Midbrain (tissue), 1 donor: ENCODE data around the gene CTPS2.
A peak's percentile ranks its signal among the peaks of the same experiment; 100 is the strongest.
"Not testable (repeated sequence)": the region's sequence is repeated elsewhere in the genome, so short reads cannot be mapped to it uniquely, and the experiment has no call there.

Experiments
- DNase-seq: peaks from one replicate; lab custom pipeline; 2025; lab: John Stamatoyannopoulos, UW

Gene CTPS2, protein sequence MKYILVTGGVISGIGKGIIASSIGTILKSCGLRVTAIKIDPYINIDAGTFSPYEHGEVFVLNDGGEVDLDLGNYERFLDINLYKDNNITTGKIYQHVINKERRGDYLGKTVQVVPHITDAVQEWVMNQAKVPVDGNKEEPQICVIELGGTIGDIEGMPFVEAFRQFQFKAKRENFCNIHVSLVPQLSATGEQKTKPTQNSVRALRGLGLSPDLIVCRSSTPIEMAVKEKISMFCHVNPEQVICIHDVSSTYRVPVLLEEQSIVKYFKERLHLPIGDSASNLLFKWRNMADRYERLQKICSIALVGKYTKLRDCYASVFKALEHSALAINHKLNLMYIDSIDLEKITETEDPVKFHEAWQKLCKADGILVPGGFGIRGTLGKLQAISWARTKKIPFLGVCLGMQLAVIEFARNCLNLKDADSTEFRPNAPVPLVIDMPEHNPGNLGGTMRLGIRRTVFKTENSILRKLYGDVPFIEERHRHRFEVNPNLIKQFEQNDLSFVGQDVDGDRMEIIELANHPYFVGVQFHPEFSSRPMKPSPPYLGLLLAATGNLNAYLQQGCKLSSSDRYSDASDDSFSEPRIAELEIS

DNA sequence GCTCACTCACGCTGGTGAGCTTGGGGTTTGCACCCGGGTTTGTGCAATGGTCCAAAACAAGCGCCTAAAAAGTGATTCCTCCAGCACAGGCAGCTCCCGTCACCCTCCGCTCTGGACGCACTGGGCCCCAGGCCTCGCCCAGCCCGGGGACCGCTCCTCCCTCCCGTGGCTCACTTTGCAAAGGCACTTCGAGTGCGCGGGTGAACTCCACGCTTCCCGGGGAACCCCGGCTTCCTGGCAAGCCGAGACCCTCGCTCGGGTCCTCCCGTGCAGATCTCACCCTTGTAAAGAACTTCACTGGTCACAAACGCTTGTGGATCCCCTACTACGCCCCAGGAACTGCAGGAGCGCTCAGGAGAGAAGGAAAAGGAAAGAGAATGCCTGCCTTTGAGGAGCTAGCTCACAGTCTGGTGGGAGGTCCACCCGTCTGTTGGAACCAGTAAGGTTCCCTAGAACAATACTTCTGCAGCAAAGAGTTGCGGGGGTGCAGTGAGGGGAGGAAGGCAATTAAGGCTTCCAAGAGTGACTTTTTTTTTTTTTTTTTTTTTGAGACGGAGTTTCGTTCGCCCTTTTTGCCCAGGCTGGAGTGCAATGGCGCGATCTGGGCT, at the start of gene CTPS2:
TSS of gene CTPS2 (minus strand) at position 122 of the 608 bp plus-strand sequence. CDS start 9,767 bp downstream, outside the sequence.
- peak; percentile 24 for DNase-seq

DNA sequence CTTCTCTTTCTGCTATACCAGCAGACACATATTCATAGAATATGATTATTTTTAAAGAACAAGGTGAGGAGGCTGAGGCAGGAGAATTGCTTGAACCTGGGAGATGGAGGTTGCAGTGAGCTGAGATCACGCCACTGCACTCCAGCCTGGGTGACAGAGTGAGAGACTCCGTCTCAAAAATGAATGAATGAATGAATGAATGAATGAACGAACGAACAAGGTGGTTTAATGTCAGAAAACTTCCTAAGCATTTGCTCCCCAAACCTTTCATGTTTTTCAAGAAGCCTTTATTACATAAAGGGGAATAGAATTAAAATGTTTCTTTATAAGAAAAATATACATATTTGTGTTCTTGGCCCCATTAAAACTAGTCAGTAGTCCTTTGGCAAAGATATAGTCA, 49.0 kb upstream of the CTPS2 start:
- DNase-seq = not testable (repeated sequence)

DNA sequence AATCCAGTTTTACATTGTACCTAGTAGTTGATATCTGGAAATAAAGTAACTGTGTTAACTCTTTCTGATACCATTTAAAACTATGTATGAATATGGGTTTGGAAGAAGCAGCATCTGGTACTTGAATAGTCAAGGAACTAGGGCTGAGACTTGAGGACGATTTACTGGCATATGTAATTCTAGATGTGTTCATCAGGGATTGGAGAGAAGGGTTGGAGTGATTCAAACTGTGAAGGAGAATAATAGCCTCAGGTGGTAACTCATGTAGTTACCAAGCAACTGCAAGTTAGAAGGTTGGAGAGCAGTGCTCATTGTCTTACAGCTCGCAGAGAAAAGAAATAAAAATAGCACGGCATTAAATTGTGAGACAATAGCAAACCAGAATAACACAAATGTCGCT, 44.3 kb upstream of the CTPS2 start:
- no peak for DNase-seq

DNA sequence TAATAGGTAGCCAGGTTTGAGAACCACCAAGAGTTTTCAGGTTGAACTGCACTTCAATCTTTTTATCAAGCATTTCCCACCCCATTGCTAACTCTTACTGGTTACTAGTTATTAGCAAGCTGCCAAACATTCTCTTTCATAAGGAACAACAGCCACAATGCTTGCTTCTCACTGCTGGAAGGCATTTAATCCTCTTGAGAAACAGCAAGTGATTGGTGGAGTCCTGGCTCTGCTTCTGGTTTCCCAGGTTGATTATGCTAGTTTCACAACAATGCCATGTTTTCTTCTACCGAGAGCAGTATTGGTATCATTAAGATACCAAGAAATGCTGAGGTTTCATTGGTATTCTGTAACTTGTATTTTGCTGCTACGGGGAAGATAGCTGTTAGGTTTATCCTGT, 41.5 kb upstream of the CTPS2 start:
- DNase-seq = no peak

DNA sequence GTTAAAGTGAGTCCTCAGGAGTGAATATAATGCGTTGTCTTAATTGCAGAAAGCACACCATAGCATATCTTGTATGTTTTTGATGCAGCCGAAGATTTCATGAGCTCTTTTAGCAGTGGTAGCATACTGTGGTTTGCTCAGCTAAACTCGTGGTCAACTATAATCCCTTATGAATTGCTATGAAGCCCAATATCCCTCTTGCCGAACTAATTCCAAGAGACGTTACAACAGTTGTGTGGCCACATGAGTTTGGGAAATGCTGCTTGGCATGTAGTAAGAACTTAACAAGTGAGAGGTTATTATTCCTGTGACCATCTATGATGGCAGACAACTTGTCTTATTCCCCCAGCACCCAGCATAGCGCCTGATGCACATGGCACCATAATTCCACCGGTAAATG, 37.7 kb upstream of the CTPS2 start:
- DNase-seq = no peak

DNA sequence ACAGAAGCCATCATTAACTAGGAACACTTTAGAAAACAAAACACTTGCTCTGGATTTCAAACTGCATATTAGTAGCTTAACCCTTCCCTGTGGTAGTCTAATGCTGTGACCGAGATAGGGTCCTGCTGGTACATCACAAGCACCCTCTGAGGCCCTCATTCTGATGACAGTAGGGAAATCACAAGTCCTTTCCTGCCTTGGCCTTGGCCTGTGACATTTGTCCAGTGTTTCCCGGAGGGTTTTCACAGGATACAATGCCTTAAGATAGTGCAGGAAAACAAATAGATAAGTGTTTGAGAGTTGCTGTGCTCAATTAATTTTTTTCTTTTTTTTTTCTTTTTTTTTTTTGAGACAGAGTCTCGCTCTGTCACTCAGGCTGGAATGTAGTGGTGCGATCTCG, 36.0 kb upstream of the CTPS2 start:
- no peak for DNase-seq

DNA sequence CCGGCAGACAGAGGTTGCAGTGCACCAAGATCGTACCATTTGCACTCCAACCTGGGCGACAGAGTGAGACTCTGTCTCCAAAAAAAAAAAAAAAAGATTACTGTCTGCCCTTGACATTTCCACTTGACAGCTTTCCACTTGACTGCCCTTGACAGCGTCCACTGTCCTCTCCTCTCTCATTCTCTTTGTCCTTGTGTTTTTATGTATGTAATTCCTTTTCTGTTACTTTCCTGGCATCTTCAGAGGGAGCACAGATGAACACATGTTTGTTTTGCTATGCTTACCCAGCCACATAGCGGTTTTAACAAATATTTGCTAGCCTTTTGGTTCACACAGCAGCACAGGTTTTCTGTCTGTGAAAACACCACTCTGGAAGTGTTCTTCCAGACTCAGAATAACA, 33.2 kb upstream of the CTPS2 start:
- no peak for DNase-seq

DNA sequence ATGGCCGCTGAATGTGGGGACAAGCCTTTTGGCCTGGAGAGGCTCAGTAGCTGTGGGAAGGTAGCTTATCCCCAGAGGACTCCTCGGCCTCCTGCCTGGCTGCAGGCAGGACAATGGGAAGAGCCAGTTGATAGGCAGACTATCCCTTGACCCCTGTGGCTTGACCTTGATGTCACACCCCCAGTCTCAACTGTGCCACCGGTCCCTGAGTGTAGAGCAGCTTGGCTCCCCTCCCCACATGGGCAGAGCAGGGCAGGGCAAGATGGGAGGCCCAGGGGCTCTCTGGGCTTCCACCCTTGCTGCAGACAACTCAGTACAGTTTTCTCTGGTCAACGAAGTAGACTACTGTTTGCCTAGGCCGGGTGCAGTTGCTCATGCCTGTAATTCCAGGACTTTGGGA, 32.6 kb upstream of the CTPS2 start:
- DNase-seq = no peak

DNA sequence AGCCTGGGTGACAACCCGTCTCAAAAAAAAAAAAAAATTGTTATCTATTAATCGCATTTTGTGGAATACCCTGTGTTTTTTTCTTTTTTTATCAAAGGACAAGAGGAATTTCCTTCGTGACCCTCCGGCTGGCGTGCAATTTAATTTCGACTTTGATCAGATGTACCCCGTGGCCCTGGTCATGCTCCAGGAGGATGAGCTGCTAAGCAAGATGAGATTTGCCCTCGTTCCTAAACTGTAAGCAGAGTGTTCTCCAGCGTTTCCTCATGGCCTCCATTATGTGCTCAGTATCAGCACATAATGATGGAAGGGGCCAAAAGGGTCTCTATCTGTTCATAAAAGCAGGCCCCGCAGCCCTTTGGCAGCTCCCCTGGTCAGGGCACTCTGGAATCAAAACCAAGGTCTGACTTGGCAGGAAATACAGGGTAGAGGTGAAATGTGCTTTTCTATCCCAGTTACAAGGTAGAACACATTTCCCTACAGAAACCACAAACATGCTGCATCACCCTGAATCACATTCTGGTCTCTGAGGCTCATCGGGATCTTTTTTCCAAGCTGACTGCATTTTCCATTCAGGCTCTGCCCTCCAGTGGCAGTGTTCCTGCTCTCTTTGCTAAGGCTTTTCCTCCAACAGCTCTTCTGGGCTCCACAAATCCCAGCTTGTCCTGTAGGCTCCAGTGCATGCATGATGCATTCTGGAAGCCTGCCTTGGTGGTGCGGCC, 31.3 kb upstream of the CTPS2 start:
- no peak for DNase-seq

DNA sequence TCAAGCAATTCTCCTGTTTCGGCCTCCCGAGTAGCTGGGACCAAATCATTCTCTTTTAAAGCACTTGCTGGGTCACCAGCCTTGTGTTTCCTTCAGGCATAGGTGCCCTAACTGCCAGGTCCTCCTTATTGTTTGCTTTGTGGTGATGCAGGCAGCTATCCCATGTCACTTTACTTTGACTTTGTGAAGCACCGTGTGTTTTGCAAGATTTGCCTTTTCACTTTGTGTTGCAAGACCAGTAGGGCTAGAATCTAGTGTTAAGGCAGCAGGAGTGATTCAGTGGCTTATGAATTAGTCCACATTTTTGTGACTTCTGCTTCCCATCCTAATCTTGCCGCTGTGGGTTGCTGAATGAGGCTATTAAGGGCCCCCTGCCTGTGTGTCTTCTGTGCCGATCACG, 27.1 kb upstream of the CTPS2 start:
- DNase-seq = no peak

DNA sequence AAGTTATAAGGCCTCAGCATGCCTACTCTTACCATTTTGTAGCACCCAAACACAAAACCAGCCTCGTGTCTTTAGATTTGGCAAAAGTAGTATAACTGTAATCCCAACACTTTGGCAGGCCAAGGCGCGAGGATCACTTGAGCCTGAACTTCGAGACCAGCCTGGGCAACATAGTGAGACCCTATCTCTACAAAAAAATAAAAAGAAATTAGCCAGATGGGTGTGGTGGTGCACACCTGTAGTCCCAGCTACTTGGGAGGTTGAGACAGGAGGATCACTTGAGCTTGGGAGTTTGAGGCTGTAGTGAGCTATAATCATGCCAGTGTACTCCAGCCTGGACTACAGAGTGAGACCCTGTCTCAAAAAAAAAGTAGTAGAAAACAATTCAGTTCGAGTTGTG, 24.6 kb upstream of the CTPS2 start:
- DNase-seq = no peak

DNA sequence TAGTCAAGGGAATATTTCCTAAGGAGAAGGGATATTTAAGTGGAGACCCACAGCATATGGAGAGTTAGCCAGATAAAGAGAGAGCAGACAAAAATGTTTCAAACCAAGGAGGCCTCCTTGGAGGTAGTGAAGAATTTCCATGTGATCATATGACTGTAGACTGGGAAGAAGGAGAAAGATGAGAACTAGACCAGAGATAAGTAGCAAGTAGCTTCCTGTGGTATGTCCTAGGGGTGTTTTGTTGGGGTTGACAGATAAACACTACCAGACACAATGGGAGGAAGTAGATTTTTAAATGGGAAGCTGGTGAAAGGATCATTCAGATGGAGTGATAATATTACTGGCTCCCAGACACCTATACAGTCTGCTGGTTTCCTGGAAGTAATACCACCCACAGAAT, 20.5 kb upstream of the CTPS2 start:
- no peak for DNase-seq

DNA sequence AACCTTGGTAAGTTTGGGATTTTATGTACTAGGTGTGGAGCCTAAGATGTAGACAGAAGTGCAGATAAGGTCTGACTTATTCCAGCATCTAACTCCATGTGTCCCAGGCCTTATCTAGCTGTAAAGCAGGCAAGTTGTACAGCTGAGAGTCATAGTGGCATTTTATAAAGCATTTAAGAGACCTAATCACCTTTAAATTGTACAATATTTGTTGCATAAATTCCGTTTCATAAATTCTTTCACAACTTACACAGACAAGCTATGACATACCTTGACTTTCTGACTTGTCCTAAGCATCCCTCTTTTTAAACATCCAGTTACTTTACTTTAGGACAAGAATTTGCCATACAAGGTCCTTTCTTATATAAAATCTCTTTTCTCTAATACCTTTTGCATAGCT, 18.0 kb upstream of the CTPS2 start:
- DNase-seq = no peak

DNA sequence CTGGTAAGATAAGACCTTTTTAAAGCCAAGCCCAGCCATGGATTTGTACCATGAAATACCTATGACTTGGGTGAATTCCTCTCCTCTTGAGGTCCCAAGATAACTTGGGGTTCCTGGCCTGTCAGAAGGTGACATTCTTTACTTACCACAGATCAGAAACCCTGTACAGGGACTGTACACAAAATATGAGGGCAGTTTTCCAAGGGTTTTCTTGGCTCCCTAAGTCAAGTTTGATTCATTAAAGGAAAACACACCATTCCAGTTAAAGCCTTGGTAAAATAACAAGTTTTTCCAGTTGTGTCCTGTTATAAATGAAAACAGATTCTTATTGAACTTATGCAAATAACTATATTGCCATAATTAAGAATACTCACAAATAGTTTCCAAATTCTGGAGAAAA, 15.2 kb upstream of the CTPS2 start:
- DNase-seq = no peak

DNA sequence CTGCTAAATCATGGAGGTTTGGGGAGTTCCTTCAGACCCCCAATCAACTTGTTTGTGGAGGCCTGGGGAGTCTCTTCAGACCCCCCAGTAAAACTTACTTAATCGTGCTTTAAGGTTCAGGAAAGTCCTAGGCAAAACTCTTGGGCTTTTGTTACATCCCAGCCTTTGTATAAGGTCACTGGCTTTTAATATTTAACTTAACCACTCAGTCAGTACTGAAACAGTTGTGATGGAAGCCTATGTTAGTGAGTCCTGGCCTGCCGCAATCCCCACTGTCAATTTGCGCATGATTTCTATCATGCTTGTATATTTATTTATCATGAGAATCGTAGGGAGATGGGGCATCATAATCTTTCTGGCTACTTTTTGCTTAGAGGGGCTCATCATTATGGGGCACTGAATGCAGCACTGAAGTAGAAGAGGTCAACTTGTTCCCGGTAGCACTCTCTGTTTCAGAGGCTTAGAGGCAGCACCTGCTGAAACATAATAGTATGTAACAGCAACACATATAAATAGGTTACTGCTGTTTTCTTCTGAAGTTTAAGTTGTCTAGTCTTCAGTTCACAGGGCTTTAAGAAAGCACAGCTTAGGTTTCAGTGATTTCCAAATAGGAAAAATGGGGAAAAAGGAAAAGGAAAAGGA, 14.0 kb upstream of the CTPS2 start:
- not testable (repeated sequence) for DNase-seq

DNA sequence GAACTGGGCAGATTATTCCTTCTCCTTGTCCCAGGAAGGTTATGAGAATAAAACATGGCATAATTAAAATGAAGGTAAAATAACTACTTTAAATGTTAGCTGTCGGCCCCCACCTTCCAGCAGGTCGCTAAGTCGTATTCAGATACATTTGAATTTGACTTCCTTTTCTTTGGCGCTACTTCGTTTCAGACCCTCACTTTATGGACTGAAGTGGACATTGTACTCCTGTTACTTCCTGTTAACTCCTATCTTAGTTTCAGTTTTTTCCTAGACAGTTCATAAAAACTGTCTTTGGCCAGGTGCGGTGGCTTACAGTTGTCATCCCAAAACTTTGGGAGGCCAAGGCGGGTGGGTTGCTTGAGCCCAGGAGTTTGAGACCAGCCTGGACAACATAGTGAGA, 12.6 kb upstream of the CTPS2 start:
- no peak for DNase-seq

DNA sequence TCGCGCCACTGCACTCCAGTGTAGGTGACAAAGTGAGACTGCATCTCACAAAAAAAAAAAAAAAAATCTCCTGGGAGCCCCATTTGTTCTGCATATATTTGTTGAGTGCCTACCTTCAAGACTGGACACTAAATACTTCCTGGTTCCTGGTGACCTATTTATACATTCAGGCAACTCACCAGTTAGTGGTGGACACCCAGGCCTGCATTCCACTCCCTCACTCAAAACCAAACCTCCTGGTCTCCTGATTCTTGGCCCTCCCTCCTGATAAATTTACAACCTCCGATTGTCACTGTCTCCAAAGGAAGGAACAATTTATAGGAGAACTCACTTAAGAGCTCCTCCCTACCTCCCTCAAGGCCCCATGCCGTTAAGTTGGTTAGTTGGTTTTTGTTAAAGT, 10.0 kb upstream of the CTPS2 start:
- no peak for DNase-seq

DNA sequence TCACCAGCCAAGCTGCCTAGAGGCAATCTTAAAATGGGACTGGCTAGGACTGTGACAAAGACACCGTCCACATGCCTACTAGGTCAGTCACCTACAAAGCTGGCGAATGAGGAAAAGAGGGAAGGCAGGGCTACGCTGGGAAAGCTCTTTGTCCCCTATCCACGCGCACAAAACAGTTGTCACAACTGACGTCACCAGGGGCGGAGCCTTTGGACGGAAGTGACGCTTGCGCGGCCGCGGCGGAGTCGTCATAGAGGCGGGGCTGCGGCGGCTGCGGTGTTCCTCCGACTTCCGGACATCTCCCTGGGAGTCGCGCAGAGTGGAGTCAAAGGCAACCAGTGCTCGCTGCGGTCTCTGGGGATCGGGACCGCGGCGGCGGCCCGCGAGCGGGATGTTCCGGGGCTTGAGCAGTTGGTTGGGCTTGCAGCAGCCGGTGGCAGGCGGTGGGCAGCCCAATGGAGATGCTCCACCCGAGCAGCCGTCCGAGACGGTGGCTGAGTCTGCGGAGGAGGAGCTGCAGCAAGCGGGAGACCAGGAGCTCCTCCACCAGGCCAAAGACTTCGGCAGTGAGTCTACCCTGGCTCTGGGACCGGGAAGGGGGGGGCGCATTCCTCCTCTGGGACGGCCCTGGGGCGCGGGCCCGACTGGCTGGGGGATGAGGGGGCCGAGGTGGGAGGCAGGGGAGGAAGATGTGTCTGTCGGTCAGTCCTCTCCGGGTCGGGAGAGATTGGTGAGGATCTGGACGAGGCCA, 7.0 kb upstream of the CTPS2 start, which contains the start of gene SYAP1:
TSS of gene SYAP1 (plus strand) at position 279 of the 751 bp plus-strand sequence. CDS start at position 392, 113 bp downstream.
- peak; percentile 98 for DNase-seq

DNA sequence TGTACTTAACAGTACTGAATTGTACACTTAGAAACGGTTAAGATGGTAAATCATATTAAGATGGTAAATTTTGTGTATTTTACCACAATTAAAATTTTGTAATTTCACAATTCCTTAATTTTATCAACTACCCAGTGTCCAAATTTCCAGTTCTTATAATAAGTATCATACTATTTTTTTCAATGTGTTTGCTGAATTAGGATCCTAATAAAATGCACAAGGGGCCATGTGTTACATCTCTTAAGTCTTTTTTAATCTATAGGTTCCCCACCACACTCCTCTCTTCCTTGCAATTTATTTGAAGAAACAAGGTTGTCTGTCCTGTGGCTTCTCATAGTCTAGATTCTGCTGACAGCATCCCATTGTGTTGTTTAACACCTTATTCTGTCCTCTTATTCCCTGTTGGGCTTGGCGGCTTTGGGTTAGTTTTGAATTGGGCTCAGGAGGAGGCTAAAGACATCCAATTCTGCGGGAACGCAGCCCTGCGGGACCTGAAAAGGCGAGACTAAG, 6.4 kb upstream of the CTPS2 start:
- DNase-seq = no peak

DNA sequence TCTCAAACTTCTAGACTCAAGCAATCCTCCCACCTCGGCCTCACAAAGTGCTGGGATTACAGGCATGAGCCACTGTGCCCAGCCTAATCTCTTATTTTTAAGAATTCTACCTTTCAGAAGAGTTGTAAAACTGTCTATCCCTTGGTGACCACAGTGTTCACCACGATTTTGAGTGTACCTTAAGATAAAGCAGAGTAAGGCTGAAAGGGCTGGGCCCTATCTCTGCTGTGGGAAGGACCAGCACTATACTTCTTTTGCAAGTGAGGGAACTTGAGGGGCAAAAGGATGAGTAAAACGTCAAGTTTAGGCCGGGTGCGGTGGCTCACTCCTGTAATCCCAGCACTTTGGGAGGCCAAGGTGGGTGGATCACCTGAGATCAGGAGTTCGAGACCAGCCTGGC, 4.0 kb upstream of the CTPS2 start:
- not testable (repeated sequence) for DNase-seq

DNA sequence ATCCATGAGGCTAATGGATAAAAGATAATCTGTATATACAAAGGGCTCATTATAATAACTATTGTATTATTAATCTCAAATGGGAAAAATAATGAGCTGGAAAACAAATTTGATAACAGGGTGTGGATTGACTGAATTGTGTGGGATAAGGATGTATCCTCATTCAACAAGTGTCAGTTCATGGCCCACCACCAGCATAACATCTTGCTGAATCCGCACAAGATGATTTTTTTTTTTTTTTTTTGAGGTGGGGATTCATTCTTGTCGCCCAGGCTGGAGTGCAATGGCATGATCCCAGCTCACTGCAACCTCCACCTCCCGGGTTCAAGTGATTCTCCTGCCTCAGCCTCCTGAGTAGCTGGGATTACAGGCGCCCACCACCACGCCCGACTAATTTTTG, 3.2 kb upstream of the CTPS2 start:
- not testable (repeated sequence) for DNase-seq
